BLaER1 (cell line): ENCODE data around the gene KRT5.

ENCODE experiments used
- H3K27ac ChIP-seq: shearing (Covaris generic); formaldehyde crosslinking; 2 replicates; pipeline ENCODE4 v1.8.1; 2022
- H3K27me3 ChIP-seq: shearing (Covaris generic); formaldehyde crosslinking; 2 replicates; pipeline ENCODE4 v1.8.1; 2022
- H3K36me3 ChIP-seq: shearing (Covaris generic); formaldehyde crosslinking; 2 replicates; pipeline ENCODE4 v1.8.1; 2022
- H3K4me1 ChIP-seq: shearing (Covaris generic); formaldehyde crosslinking; 2 replicates; pipeline ENCODE4 v1.8.1; 2022
- H3K4me2 ChIP-seq: shearing (Covaris generic); formaldehyde crosslinking; 2 replicates; pipeline ENCODE4 v1.8.1; 2022
- H3K4me3 ChIP-seq: shearing (Covaris generic); formaldehyde crosslinking; 2 replicates; pipeline ENCODE4 v1.8.1; 2022
- H3K9ac ChIP-seq: shearing (Covaris generic); formaldehyde crosslinking; 2 replicates; pipeline ENCODE4 v1.8.1; 2022
- H3K9me3 ChIP-seq: shearing (Covaris generic); formaldehyde crosslinking; 2 replicates; pipeline ENCODE4 v1.8.1; 2022
- H4K20me1 ChIP-seq: shearing (Covaris generic); formaldehyde crosslinking; 2 replicates; pipeline ENCODE4 v1.8.1; 2022
- Cebpa-rat ChIP-seq: shearing (Covaris generic); IDR thresholded peaks from 2 replicates; pipeline ENCODE4 v1.8.1; 2022

Gene KRT5

DNA sequence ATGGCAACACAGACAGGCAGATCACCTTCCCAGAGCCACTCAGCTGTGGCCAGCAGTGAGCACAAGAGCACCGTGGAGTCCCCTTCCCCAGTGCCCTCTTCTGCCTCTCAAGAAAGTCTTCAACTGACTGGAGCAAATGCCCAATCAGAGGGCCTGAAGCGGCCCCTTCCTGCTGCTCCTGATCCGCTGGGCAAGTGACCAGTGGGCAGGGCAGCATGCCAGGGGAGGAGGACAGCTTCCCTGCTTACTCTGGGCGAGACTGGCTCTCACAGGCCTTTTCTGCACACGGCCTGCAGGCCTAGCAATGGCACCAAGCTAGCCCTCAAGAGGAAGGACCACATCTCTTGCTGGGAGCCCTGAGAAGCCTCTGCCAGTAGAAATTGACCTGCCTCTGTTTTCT, 31.9 kb upstream of the KRT5 start:
- Histone ChIP-seq H4K20me1 (no peaks in the 10 kb centered on the region), H3K36me3 (no peaks in the 10 kb centered on the region), H3K27me3 (no peaks in the 10 kb centered on the region), H3K4me1 (peaks cover 6% of the 10 kb centered on the region; the same call in 1 of the 2 replicates), H3K27ac (no peak overlapping the region), H3K4me2 (no peak overlapping the region), H3K9ac (no peak overlapping the region), H3K9me3 (no peaks in the 10 kb centered on the region), H3K4me3 (no peak overlapping the region)
- no peak for TF ChIP-seq Cebpa-rat

DNA sequence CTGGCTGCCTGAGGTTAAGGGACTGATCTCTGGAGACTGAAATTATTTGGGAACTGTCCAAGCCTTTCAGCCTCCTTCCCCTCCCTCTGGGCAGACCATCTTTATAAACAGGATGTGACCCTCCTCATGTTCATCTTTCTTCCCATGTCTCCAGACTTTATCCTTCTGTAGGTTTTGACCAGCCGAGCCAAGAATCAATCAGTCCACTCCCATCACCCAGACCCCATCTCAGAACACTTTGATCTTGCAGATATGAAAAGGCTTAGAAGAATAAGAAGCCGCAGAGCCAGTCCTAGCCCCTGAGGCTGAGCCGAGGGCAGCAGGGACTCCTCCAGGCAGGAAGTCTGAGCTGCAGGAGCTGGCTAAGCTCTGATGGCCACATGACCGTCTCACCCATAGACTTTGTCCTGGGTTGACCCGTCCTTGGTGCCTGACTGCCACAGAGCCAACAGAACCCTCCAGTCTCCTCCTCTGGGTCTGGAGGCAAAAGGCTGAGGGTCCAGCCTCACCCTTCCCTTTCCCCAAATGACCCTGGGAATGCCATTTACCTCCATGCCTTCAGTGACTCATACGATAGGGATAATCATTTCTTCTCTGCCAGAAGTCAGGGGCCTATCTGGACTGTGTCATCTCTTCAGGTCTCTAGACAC, 31.1 kb upstream of the KRT5 start:
- Histone ChIP-seq H3K36me3 (no peaks in the 10 kb centered on the region), H4K20me1 (no peaks in the 10 kb centered on the region), H3K27me3 (no peaks in the 10 kb centered on the region), H3K9me3 (no peaks in the 10 kb centered on the region), H3K9ac (no peak overlapping the region), H3K27ac (no peak overlapping the region), H3K4me2 (no peak overlapping the region), H3K4me3 (no peak overlapping the region), H3K4me1 (peaks cover 6% of the 10 kb centered on the region; the same call in 1 of the 2 replicates)
- TF ChIP-seq Cebpa-rat, result no peak

DNA sequence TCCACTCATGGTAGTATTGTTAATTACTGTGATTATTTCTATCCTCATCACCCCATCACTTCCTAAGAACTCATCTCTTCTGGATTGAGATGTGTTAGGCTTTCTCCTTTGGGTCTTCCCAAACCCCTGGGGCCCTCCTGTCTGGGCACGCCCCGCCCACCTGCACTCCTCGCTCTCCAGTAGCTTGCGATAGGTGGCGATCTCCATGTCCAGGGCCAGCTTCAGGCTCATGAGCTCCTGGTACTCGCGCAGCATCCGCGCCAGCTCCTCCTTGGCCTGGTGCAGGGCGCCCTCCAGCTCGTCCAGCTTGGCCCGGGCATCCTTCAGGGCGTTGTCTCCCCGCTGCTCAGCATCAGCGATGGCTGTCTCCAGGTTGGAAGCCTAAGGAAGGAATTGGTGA, 25.9 kb upstream of the KRT5 start:
- Histone ChIP-seq H3K4me2 (no peak overlapping the region), H4K20me1 (no peaks in the 10 kb centered on the region), H3K36me3 (no peaks in the 10 kb centered on the region), H3K4me3 (no peak overlapping the region), H3K27me3 (no peaks in the 10 kb centered on the region), H3K9me3 (no peaks in the 10 kb centered on the region), H3K9ac (no peak overlapping the region), H3K4me1 (peaks cover 6% of the 10 kb centered on the region; the same call in 1 of the 2 replicates), H3K27ac (no peak overlapping the region)
- TF ChIP-seq Cebpa-rat, result no peak

DNA sequence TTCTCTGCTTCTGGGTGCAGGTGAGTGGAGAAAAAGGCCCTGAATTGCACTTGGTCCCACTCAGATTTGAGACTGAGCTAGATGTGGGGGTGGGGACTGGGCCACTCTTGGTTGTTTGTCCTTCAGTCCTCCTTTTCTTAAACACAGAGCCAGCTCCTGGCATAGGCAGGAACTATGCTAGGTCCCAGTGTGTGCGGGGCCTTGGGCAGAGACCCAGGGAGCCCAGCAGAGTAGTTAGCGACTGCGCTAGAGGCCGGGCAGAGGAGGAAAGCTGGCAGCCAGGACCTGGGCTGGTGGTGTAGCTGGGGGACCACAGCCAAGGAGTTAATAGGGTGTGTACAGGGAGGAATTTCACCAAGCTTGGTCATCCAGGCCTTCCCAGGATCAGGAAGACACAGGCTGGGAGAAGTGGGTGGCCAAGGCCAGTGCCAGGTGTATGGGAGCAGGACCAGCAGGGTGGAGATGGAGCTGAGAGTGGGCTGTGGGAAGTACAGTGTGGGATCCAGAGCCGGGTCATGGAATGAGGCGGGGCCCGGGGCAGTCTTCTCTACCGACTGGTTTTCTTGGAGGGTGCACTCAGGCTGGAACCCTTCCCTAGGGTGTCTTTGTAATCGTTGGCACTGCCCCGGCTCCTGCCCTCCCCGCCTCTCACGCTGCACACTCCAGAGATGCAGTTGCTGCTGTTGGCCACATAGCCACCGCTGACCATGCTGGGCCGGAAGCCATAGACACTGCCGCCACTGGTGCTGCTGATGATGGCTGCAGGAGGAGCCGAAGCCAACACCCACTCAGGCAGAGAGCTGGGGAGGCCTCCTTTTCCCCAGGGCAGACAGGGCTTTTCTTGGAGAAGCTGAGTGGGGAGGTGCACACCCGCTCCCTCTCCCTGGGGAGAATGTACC, 24.0 kb upstream of the KRT5 start:
- no peaks in the 10 kb centered on the region for H4K20me1 ChIP-seq
- H3K9ac ChIP-seq, result no peak overlapping the region
- TF ChIP-seq Cebpa-rat, result no peak
- H3K9me3 ChIP-seq, result no peaks in the 10 kb centered on the region
- no peak overlapping the region for H3K27ac ChIP-seq
- no peak overlapping the region for H3K4me3 ChIP-seq
- peaks cover 6% of the 10 kb centered on the region; the same call in 1 of the 2 replicates for H3K4me1 ChIP-seq
- no peak overlapping the region for H3K4me2 ChIP-seq
- H3K36me3 ChIP-seq, result no peaks in the 10 kb centered on the region
- no peaks in the 10 kb centered on the region for H3K27me3 ChIP-seq

DNA sequence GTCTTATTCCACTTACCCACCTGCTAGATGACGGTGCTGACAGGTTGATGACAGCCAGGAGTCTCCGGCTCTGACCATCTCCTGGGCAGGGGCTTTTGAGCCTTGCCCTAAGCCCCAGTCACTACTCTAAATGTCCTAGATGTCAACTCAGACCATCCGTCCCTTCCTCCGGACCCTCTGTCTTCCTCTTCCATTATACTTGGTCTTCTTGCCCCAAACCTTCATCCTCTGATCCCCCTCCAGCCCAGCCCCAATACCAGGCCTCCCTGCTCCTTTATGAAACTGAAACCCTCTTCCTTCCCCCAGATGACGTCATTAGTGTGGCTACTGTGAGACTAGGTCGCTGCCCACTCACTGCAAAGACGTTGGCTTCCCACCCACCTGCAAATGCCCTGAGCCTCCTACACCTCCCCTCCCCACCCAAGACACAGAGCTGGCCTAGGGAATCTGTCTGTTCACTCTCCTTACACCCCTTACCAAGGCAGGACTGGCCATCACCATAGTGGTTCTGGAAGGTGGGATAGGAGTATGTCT, 22.7 kb upstream of the KRT5 start:
- no peak for TF ChIP-seq Cebpa-rat
- H3K9ac ChIP-seq, result no peak overlapping the region
- H3K9me3 ChIP-seq, result no peaks in the 10 kb centered on the region
- H3K4me2 ChIP-seq, result no peak overlapping the region
- H3K27ac ChIP-seq, result no peak overlapping the region
- peaks cover 6% of the 10 kb centered on the region; the same call in 1 of the 2 replicates for H3K4me1 ChIP-seq
- H3K4me3 ChIP-seq, result no peak overlapping the region
- H3K36me3 ChIP-seq, result no peaks in the 10 kb centered on the region
- H4K20me1 ChIP-seq, result no peaks in the 10 kb centered on the region
- no peaks in the 10 kb centered on the region for H3K27me3 ChIP-seq

DNA sequence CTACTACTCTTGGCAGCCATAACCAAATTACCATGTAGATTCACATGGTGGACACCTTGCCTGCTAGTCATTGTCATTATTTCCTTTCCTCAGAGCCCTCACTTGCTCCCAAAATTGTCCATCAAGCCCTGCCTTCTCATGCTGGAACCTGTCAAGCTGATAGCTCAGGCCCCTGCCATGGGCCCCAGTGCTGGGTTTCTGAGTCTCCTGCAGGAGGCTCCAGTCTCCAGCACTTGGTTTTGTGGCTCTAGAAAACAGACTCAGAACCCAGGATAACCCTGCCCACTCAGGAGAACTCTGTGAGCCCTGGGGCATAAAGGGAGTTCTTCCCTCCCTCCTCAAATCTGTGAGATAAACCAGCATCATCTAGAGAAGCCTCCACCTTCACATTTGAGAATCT, 22.0 kb upstream of the KRT5 start:
- Histone ChIP-seq H3K4me3 (no peak overlapping the region), H3K4me1 (peaks cover 1% of the 10 kb centered on the region; the same call in 1 of the 2 replicates), H3K27me3 (no peaks in the 10 kb centered on the region), H3K27ac (no peak overlapping the region), H4K20me1 (no peaks in the 10 kb centered on the region), H3K4me2 (no peak overlapping the region), H3K9ac (no peak overlapping the region), H3K9me3 (no peaks in the 10 kb centered on the region), H3K36me3 (no peaks in the 10 kb centered on the region)
- no peak for TF ChIP-seq Cebpa-rat

DNA sequence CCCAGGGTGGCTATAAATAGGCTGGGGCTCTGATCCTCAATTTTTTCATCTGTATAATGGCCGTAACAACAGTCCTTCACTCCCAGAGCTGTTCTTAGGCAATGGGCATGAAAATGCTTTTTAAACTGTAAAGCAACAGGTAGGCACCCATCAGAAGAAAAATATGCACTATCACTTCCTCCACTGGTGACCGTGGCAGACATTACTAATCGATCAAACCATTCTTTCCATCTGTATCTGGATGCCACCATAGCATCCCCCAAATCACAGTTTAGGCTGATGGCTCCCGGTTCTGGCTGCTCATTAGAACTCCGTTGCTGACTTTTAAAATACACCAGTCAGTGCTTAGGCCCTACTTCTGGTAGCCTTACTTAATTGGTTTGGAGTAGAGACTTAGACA, 21.5 kb upstream of the KRT5 start:
- TF ChIP-seq Cebpa-rat, result no peak
- H3K36me3 ChIP-seq, result no peaks in the 10 kb centered on the region
- no peak overlapping the region for H3K4me3 ChIP-seq
- H3K4me1 ChIP-seq, result no peaks in the 10 kb centered on the region
- H3K9ac ChIP-seq, result no peak overlapping the region
- no peaks in the 10 kb centered on the region for H4K20me1 ChIP-seq
- no peaks in the 10 kb centered on the region for H3K9me3 ChIP-seq
- H3K27ac ChIP-seq, result no peak overlapping the region
- no peak overlapping the region for H3K4me2 ChIP-seq
- H3K27me3 ChIP-seq, result no peaks in the 10 kb centered on the region

DNA sequence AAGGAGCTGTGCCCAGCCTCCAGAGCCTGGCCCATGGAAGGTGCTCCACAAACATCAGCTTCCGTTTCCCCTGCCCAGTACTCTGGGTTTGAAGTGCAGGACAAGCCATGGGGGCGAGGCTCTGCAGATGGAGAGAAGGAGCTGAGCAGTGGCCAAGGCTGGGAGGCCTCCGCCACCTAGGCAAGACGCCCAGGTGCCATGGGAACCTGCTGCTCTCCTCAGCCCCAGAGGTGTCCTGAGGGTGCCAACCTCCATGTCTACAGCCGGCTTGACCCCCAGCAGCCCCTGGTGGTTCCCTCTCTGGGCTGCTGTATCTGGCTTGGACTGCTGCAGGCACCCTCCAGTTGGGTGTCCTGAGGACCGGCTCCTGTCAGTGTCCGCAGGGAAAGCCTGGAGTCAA, 20.3 kb upstream of the KRT5 start:
- Histone ChIP-seq H4K20me1 (no peaks in the 10 kb centered on the region), H3K27ac (no peak overlapping the region), H3K9ac (no peak overlapping the region), H3K36me3 (no peaks in the 10 kb centered on the region), H3K4me3 (no peak overlapping the region), H3K27me3 (no peaks in the 10 kb centered on the region), H3K4me2 (no peak overlapping the region), H3K9me3 (no peaks in the 10 kb centered on the region), H3K4me1 (no peaks in the 10 kb centered on the region)
- TF ChIP-seq Cebpa-rat, result no peak

DNA sequence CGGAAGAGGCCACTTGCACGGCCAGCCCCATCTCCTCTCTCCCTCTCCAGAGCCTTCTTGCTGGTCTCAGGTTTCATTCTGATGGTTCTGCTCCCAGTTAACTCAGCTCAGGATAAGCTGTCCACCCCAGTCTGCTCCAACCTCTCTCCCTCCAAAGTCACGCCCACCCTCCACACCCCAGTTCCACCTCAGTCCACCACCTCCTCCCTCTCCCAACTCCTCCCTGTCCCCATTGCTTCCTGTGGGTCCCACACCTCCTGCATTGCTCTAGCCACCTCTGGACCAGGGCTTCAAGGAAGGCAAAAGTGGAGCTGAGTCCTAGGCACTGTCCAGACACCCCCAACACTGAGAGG, 19.6 kb upstream of the KRT5 start:
- Histone ChIP-seq H3K36me3 (no peaks in the 10 kb centered on the region), H3K4me2 (no peak overlapping the region), H4K20me1 (no peaks in the 10 kb centered on the region), H3K4me1 (no peaks in the 10 kb centered on the region), H3K27me3 (no peaks in the 10 kb centered on the region), H3K27ac (no peak overlapping the region), H3K9me3 (no peaks in the 10 kb centered on the region), H3K4me3 (no peak overlapping the region), H3K9ac (no peak overlapping the region)
- no peak for TF ChIP-seq Cebpa-rat
